Stimulated activated CD4-positive, alpha-beta T cell treated with anti-CD3 and anti-CD28 coated beads, Interleukin-1b, Interleukin-23, amount 100 ng/mL, for 4 hours (primary cell): ENCODE data around the gene ROR1.
"Not testable (repeated sequence)": the region's sequence is repeated elsewhere in the genome, so short reads cannot be mapped to it uniquely, and the experiment has no call there.

Experiments
- DNase-seq, 2 donors: peaks; one replicate each; pipeline ENCODE4 v3.0.0-alpha.2; 2020; ENCODE audit warnings: low read depth in 2 of 2

ROR1 gene

DNA sequence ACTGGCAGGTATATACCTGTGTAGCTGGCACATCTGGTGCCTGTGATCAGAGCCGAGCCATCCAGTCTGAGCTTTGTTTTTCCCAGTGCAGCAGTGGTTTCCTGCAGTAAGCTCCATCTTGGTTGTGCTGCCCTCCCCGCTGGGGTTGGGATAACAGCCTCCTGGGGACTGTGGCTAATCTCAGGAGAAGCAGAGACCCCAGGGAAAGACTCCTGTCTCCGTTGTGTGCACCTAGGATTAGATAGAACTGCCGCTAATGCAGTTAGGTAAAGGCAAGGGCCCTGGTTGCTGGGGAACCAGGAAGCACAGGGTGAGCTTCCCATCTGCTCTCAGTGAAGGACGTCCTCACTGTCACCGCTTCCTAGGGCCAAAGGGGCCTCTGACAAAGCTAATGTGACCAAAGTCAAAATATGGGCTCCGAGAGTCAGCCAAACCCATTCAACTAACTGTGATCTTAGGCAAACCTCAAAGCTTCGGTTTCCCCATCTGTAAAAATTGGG, 20.0 kb downstream of the ROR1 start:
- no peak for DNase-seq

- no peak for DNase-seq
Measured at GRCh38 chr1:63794354-63794753, 20.5 kb downstream of the ROR1 start.

DNA sequence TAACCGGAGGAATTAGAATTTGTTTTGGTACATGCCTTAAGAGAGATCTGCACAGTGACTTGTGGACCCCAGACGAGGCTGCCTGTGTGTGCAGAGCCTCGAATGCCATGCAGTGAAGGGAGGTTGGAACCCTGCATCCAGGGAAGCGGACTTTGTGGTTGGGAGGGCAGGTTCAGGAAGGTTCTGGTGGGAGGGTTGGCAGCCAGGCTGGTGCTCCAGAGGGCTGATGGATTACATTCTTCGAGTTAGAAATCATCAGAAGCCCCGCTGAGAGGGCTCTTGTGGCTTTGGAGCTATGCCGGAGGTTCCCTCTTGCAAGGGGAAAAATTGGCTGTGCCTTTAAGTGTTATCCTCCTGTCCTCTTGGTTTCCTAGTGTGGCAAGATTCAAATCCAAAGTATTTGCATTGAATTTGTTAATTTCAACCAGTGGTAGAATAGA, 21.1 kb downstream of the ROR1 start:
- DNase-seq = no peak

- no peak for DNase-seq
Measured at GRCh38 chr1:63795455-63795854, 21.6 kb downstream of the ROR1 start.

- DNase-seq = no peak
Measured at GRCh38 chr1:63797056-63797726, 23.4 kb downstream of the ROR1 start.

- no peak for DNase-seq
Measured at GRCh38 chr1:63798284-63798683, 24.5 kb downstream of the ROR1 start.

- no peak for DNase-seq
Measured at GRCh38 chr1:63799307-63799706, 25.5 kb downstream of the ROR1 start.

- no peak for DNase-seq
Measured at GRCh38 chr1:63799820-63800219, 26.0 kb downstream of the ROR1 start.

DNA sequence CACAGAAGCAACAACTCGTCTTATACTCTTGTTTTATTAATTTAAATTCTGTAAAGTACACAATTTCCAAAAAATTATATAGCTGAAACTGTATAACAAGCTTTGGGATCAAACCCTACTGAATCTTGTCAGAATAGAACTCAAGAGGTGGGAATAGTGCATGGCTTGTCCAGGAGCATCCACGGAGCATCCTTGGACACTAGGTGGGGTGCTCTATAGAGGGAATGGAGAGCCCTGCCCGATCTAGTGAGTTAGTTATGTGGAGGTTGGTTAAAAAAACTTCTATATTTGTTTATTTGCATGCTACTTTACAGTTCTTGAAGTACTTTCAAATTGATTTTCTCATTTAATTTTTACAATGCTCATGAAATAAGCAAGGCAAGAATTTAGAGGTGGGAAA, 28.3 kb downstream of the ROR1 start:
- DNase-seq = no peak

DNA sequence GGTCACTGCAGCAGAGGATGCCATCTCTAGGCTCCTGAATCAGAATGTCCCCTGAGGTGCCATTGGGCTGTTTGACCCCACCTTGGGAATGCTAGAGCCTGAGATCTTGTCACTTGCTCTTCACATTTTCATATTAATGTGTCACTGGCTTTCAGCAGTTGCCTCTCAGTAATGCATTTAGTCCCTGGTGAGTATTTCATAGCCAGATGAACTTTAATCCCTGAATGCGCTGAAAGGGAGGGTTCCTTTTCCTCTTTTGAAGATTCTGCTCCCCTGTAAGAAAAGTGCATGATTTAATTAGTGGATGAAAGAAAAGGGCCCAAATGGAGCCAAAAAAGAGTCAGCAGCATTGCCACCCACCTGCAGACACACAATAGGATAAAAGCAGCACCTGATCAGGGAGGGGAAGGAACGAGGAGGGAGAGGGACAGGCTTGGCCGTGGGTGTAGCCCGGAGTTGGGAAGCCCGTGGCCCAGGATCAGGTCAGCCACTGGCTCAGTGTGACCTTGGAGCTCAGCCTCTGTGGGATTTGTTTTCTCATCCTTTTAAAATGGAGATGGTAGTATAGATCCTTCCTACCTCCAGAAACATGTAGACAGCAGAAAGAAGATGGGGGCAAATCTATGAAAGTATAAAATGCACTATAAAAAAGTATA, 31.1 kb downstream of the ROR1 start:
- no peak for DNase-seq

GRCh38 chr1:63807046-63807445, 33.2 kb downstream of the ROR1 start:
- DNase-seq = no peak

DNA sequence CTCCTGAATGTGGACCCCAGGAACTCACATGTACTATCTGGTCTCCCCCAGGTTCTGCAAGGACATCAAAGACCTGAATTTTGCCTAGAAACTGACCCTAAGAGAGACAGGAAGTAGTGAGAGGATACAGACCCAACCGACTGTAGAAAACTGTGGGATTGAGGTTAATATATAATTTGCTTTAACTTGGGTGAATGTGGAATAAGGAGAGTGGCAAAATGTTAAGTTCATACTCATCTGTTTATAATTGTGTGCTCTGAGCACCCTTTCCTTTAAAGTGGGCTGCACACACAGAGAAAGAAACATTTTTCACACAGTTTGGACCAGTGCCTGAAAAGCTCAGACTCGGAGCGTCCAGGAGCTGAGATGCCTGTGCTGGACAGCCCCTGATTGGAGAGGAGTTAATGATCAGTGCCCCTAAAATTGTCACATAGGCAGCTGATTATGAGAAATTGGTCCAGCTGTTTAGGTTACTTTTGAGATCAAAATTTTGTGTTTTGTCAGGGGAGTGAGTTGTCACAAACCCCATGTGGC, 37.2 kb downstream of the ROR1 start:
- DNase-seq = no peak

GRCh38 chr1:63812071-63812700, 38.4 kb downstream of the ROR1 start:
- no peak for DNase-seq

- no peak for DNase-seq
Measured at GRCh38 chr1:63813829-63814277, 40.0 kb downstream of the ROR1 start.

- not testable (repeated sequence) for DNase-seq
Measured at GRCh38 chr1:63816217-63816815, 42.5 kb downstream of the ROR1 start.

DNA sequence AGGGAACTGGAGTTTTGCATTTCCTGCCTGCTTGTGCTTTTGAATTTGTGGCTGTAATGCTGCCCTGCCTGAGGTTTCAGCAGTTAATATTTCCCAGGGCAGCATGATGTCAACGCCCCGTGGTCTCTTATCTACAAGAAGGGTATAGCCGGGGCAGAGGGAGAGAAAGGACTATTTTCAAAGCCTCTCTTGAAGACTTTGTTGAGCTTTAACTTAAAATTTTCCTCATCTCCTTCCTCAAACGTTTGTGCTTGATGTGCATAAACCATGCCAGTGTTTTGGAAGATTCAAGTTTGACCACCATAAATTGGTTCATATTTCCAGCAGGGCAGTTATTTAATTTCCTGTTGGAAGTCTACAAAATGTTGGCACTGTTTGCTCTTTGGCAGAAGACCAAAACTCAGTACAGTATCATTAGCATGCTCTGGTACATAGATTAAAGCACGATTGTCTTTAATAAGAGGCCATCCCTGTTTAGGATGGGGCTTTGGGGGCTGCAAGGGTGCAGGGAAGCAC, 43.4 kb downstream of the ROR1 start:
- no peak for DNase-seq

DNA sequence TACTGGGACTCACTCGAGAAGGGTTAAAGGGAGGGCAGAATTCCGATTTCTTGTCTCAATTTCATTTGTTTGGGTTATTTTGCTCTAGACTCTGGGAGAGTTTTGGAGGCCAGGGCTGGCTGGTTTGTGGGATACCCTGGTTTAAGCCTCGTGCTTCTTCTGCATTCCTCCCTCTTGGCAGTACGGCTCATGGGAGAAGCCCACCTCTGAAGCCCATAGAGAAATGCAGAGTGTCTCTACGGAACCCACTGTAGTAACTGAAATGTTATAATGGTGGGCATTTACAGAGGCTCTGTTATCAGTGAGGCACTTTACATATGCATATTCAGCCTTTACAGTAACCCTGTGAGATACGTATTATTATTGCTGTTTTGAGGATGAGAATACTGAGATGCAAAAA, 43.9 kb downstream of the ROR1 start:
- DNase-seq = no peak

GRCh38 chr1:63818567-63819325, 44.9 kb downstream of the ROR1 start:
- no peak for DNase-seq

DNA sequence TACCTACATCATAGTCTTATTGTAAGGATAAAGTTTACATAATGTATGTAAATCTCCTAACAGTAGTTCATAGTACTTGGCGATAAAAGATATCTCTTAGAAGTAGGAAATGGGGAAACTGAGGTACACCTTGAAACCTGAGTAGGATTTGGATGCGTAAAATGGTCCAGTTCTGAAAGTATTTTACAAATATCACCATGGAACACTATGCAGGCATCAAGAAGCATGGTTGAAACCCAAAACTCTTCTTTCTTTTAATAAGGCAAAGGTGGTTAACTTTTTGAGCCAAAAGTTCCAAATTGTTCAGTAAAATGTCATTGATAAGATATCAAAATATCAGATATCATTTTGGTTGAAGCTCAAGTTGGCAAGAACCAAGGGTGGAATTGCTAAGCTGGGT, 46.0 kb downstream of the ROR1 start:
- DNase-seq = no peak

- DNase-seq = no peak
Measured at GRCh38 chr1:63821091-63822005, 47.5 kb downstream of the ROR1 start.
